Activated gamma-delta T cell treated with anti-CD3 and anti-CD28 coated beads, Interleukin-2, amount 50 U/mL, for 16 hours (primary cell): Measurements from ENCODE around the gene UCKL1.
"Not testable (repeated sequence)": the region's sequence is repeated elsewhere in the genome, so short reads cannot be mapped to it uniquely, and the experiment has no call there.

Source experiments
- DNase-seq: peaks from one replicate; pipeline ENCODE4 v3.0.0-alpha.2; 2020; ENCODE audit warnings: low read depth

Gene UCKL1

DNA sequence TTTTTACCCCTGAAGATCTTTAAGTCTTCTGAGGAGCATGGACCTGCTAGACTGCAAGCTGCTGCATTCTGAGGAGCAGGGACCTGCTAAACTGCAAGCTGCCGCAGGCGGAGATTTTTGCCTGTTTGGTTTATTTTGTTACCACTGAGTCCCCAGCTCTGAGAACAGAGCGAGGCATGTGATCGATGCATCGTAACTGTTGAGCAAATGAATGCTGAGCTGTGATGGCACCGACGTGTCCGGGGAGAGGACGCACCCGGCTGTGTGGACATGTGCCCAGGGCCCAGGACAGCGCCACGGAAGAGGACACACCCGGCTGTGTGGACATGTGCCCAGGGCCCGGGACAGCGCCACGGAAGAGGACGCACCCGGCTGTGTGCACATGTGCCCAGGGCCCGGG is 37.1 kb downstream of the UCKL1 start:
- no peak for DNase-seq

DNA sequence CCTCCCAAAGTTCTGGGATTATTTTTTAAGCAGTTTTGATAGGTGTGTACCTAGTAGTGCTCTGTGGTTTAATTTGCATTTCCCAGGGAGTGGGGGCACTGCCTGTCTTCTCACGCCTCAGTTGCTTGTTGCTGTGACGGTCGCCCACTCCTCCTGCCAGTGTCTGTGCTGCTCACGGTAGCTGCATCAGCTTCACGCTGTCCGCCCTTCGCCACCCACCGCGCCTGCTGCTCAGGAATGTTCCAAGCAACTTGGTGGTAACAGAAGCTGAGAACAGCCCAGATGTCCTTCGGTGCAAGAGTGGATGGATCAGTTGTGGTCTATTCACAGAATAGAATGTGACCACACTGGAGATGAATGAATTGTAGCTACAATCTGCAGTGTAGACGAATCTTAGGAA is 38.4 kb downstream of the UCKL1 start:
- no peak for DNase-seq

DNA sequence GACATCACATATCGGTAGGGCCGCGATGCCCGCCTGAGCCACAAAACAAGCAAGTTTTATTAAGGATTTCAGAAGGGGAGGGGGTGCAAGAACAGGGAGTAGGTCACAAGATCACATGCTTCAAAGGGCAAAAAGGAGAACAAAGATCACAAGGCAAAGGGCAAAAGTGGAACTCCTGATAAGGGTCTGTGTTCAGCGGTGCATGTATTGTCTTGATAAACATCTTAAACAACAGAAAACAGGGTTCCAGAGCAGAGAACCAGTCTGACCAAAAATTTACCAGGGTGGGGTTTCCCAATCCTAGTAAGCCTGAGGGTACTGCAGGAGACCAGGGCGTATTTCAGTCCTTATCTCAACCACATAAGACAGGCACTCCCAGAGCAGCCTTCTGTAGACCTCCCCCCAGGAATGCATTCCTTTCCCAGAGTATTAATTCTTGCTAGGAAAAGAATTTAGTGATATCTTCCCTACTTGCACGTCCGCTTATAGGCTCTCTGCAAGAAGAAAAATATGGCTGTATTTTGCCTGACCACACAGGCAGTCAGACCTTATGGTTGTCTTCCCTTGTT is 39.8 kb downstream of the UCKL1 start:
- not testable (repeated sequence) for DNase-seq

DNA sequence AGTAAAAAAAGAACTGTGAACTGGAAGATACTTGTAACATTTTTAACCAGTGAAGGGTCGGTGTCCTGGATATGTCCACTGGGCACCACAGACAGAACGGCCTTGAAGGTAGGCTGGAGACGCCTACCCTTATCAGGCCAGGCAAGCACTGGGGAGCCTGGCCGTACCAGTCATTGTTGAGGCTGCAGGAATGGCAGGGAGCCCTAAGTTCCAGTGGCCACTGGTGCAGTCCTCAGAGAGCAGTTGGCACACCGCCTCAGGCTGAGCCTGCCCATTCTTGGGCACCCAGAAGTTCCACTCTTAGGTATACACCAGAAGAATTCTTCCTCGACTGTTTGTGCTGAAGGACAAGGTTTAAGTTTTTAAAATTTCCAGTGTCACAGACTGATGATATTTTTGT is 40.7 kb downstream of the UCKL1 start:
- DNase-seq: no peak

DNA sequence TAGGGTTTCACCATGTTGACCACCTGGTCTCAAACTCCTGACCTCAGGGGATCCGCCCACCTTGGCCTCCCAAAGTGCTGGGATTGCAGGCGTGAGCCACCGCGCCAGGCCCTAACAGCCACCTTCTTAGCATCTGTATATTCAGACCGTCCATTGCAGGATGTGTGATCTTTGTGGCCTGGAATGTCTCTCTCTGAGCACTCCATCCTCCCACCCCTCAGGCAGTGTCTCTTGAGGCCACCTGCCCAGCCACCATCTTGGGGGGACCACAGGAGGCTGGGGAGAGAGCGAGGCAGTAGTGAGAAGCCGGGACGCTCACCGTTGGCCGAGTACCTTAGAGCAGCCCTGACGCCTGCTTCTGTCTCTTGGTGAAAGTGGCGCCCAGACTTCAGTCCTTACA is 42.4 kb downstream of the UCKL1 start:
- DNase-seq: no peak

DNA sequence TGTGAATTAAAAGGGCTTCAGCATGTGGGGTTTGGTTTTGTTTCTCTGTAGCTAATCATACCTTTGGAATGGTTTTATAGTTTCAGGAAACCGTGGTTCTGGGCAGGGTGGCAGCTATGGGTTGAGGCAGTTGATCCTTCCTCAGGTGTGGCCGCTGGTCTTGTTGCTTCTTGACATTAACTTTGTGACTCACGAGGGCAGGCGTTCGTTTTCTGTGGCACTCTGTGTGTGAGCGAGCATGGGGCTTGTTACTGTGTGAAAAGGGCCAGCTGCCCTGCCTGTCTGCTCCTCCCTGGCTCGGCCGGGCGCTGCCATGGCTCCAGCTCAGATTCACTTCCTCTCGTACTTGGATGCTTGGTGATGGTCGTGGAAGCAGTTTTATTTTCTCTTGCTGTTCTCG is 45.0 kb downstream of the UCKL1 start:
- no peak for DNase-seq

DNA sequence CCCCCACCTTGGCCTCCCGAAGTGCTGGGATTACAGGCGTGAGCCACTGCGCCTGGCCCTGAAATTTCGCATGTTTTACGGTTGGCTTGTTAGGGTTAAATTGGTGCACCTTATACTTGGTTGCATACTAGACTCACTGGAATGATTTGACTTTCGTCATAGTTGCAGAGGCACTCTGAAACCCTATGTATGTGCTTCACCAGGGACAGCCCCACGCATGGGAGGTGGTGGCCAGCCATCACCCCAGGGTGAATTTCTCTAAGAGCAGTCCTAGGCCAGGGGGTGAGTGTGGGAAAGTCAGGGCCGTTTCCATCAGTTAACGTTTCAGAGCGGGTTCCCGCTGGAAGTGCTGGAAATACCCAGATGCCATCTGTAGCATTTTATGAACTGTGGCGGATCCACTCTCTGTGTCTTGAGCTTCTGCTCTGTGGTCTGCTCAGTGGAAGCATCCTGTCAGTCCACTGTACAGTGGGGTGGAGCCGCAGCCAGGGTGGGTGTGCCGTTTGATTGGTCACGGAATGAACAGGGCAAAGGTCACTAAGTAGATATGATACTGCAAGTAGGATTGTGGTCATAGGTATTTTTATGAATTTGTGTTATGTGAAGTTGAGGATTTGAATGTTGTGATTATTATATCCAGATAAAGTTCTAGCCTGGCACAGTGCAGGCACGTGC is 48.1 kb downstream of the UCKL1 start:
- DNase-seq: no peak

DNA sequence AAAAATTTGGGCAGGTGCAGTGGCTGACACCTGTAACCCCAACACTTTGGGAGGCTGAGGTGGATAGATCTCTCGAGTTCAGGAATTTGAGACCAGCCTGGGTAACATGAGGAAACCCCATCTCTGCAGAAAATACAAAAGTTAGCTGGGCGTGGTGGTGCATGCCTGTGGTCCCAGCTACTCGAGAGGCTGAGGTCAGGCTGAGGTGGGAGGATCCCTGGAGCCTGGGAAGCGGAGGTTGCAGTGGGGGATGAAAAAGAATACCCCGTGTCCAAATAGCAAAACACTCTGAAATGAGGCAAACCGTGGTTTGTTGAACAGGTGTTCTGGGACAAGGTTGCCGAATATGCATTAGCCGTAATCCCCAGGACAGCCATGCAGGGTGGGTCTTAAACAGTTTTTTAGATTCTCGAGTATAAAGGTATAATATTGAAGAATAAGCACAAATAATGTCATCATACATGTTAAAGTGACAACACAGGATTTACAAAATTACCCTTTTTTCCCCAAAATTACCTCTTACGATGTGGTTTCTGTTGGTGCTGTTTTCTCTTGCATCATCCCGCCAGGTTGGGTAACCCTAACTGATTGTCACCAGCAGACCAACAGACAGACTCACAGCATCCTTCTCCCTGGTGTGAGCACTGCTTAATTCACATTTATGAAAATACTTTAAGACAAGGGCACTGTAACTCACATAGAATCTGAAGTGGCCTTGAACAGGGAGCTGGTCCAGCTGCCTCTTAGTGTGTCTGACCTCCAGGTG is 52.2 kb downstream of the UCKL1 start:
- DNase-seq: no peak

DNA sequence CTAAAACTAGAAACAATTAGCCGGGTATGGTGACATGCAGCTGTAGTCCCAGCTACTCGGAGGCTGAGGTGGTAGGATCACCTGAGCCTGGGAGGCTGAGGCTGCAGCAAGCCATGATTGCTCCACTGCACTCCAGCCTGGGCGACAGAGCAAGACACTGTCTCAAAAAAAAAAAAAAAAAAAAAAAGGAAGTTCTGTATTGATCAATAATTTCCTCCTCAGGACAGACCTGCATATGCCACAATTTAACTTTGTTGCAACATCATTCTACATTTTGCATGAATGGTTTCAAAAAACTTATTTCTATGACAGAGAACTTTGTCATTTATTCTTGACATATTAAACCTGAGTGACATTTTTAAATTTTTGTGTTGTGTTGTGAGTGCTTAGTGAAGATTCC is 55.8 kb downstream of the UCKL1 start:
- no peak for DNase-seq

DNA sequence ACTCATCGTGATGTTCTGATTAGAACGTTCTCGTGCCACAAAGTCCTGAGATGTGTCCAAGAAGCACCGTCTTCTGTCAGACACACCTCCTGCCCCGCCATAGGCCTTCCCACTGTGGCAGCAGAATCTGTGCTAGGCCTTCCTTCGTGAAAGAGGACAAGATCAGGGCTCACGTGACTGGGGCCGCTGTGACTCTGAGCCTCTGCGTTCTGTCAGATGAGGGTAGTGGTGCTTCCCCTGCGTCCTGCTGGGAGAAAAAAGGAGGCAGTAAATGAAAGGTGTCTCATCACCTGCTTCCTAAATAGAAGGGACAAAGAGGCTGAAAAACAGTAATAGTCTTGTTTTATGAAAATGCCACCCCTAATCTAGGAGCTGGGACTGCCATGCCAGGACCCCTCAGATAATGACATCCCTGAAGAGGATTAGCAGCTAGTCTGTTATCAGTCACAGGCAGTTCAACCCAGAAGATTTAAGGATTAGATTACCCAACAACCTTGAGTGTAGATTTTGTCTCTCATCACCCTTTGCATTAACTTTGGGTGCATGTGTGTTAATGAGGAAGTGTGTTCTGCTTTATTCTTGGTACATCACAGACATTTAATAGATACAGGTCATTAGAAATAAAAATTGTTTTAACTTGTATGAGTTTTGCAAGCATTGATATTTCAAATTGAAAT is 57.2 kb downstream of the UCKL1 start:
- no peak for DNase-seq

DNA sequence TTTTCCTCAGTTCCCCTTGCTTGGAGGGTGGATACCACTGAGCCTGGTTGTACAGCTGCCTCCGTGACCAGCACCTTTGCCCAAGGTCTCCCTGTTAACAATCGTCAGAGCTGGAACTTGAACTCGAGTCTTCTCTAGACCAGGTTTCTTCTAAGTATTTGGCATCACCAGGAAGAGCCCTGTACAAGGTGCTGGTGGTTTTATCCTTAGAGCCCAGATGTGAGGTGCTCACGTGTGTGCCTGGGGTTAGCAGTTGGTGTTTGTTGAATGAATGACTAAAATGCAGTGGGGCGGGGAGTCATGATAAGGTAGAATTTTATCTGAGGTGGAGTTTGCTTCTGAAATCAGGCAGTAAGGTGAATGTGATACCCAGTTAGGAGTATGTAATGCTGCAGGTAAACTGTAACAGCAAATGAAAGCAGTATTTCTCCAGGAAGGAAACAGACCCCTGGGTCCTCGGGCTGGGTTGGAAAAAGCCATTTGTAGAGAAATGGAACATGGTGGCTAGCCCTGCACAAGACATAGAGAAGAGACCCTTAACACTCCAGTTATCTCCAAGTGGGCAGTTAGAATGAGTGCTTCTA is 58.1 kb downstream of the UCKL1 start:
- no peak for DNase-seq

DNA sequence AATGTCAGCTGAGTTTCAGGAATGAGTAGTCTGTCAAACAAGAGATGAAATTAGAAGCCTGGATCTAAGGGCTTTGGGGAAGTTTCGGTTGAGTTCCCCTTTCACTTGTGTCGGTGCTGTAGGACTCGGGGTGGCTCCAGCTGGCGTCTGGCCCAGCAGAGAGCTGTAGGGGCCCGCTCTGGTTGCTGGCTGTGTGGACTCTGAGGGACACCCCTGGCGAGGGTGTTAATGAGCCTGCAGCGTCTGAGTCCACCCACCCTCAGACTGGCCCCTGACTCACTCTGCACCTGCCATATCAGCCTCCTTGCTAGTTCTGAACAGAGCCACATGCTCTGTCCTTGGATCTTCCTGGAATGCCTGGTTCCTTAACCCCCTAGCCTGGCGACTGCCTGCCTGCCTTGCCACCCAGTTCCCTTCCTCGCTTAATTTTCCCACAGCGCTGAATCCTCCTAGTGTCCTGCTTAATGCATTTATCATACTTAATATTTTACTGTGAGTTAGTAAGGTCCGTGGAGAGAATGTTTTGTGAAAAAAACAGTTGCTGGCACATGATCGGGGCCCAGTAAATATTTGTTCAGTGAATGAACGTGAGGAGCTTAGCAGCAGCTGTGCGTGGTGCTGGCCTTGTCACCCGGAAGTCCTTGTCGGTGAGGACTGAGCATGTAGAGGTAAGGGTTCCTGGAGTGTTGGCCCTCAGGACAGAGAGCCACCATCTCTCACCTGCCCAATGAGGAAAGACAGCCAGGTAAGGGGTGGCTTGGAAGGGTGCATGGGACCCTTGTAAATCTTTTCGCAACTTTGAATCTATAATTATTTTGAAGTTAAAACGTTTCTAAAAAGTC is 59.7 kb downstream of the UCKL1 start:
- peak; percentile 7 for DNase-seq

DNA sequence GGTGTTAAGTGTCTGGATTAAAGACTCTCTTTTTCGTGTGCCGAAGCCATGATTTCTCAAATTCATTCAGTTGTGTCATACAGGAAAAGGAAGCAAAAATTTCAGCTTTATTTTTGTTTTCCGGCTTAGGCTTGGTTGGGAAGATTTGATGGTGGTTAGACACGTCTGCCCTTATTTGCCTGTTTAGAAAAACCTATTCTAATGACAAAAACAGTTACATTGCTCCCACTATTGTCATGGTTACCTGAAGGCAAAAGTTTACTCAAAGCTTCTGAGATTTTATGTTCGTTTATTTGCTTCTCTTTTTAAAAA is 60.3 kb downstream of the UCKL1 start:
- DNase-seq: no peak

DNA sequence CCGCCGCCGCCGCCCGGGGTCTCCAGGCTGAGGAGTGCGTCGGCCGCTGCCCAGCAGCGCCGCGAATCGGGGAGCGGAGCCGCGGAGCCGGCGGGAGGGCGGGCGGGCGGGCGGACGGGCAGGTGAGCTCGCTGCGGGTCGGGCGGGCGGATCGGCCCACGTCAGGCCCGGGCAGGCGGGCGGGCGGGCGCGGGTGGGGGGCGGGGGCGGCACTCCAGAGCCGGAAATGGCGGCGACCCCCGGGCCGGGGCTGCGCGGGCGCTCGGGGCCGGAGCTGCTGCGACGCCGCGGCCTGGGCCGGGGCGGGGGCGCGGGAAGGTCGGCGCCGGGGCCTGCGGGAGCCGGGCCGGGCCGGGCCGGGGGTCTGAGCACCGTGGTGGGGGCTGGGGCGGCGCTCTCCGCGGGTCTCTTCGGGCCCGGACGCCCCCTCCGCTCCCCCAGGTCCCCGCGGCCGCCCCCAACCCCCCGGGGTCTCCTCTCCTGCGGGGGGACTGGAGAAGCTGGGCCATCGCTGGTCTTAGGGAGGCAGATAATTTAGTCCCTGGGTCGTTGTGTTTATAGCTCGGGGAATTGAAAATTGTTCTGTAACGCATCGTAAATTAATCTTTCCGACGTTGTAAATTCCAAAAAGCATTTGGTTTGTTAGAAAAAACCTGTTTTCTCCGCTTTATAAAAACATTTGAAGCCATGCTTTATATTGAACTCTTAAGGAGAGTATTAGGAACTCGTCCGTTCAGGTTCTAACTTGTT is 60.8 kb downstream of the UCKL1 start:
- no peak for DNase-seq

DNA sequence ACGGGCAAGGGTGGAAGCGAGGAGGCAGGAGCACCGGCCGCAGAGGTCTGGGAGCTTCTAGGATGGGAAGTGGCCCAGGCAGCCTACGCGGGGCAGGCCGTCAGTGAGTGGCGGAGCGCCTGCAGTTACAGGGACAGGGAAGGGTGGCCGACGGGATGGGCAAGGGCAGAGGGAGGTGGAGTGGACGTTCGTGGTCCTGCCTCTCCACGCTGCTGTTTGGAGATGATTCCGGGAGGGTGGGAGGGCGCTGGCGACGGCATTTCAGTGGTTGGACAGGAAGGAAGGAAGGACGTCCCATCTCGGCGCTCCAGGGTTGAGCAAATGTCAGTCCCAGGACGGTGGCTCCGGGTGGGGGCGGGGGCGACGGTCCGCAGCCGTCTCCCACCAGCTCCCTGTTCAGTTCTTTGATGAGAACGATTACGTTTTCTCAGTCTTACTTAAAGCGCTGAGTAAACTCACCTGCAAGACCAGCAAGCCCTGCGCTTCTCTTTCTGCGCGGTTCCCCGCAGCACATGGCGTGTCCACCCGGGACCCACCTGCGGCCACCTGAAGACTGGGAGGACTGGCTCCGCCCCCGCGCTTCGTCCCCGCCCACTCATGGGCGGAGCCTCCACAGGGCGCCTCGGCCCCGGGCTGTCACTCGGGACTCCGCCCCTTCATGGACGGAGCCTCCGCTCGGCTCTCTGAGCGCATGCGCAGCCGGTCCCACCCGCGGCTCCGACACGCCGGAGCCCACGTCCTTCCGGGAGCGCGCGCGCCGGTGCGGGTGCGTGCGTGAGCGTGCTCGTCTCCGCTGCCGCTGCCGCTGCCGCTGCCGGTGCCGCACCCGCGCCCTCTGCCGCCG is 61.6 kb downstream of the UCKL1 start, which contains the start of gene DNAJC5:
TSS of gene DNAJC5 (plus strand) at position 769 of the 844 bp plus-strand sequence. CDS start 33,220 bp downstream, outside the sequence.
- peak; percentile 93 for DNase-seq

DNA sequence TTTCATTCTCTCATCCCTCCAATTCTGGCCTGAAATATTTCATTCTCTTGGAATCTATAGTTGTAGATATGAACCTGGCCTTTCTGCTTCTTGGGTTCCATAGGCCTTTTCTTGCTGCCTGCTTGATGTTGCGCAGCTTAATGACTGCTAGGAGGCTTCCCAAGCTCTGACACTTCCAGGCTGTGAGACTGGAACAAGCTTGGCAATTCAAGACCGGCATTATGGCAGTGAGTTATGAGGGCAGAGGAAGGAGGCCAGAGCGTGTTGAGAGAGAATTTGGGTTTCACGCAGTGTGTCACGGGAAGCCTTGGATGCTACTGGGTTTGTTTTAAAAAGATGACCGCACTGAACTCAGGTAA is 62.2 kb downstream of the UCKL1 start:
- DNase-seq: no peak

DNA sequence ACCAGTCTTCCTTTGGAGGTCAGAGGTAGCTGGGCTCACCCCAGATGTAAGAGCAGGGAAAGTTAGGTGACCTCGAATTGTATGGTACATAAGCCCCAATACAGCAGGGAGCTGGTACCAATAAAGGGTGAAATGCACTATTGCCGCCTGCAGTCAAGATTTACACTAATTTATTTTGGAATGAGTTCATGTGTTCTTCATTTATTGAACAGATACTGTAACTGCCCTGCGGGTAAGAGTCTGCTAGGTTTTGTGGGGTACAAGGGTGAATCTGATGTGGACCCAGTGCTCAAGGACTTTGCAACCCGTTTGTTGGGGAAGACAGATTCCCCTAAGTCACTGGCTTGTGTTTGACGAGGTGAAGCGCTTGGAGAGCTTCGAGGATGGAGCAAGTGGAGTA is 63.8 kb downstream of the UCKL1 start:
- no peak for DNase-seq

DNA sequence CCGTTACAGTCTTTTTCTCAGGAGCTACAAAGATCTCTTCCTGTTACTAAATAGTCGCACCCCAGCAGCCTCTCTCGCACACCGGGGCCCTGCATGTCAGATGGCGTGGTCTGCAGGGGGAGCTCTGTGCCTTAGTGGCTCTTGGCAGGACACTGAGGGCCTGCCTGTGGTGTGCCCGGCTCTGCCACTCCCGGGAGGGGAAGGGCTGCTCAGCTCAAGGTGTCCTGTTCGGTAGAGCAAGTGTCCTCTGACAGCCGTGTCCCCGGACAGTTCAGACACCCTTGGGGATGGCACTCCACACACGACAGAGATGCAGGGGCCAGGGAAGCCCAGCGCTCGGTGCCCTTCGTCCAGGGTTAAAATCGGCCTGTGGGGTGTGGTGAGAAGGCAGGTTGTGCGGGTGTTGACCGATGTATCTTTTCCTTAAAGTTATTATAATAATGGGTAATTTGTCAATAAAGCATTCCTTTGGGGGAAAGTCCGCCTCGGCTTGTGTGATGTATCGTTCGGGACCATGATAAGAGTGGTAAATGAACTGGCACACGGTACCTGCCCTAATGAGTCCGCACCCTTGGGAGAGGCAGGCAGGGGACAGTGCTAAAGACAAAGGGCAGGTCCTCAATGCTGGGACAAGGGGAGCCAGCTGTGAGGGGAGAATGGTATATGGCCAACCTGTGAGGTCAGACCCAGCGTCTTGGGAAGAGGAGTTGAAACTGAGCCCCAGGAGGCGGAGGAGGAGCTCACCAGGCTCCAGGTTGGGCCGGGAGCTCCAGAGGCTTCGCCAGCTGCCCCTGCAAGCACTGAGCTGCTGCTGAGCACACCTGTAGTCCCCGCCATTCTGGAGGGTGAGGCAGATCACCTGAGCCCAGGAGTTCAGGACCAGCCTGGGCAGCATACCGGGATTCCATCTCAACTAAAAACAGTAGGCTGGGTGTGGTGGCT is 64.9 kb downstream of the UCKL1 start:
- DNase-seq: no peak

DNA sequence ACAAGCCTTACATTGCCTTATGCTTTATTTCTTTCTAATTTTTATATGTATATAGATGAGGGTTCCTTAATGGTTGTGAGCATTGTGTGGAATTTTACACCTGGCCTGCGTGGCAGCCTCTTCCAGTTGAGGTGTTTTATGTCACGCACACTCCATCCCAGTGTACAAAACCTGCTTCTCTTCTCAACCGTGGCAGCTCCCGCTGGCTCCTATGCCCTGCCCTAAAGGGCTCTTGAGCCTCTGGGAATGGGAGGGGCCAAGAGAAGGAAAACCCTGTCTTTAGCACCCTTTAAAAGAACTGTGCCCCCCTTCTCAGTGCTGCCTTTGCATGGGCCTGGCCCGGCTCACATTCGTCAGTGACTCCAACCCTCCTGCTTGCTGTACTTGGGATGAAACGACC is 65.6 kb downstream of the UCKL1 start:
- no peak for DNase-seq
